Neural progenitor cell (in vitro differentiated cells): Measurements from ENCODE around the gene MSANTD3.

Experiments
- CTCF ChIP-seq: fragments of 200-600 bp; sonication (generic); IDR thresholded peaks from 2 replicates; pipeline ENCODE4 v1.5.1; 2017; ENCODE audit warnings: antibody characterized with exemption, mild to moderate bottlenecking
- EZH2 ChIP-seq: fragments of 200-600 bp; sonication (generic); IDR thresholded peaks from 2 replicates; pipeline ENCODE4 v1.6.1; 2017; ENCODE audit warnings: antibody characterized with exemption, mild to moderate bottlenecking, moderate library complexity

- TF ChIP-seq EZH2 (no peak), CTCF (no peak)
Observed at GRCh38 chr9:100473276-100474081, 46.5 kb downstream of the MSANTD3 start.
